Spinal cord (tissue), 10 donors: Measurements from ENCODE around the gene FDXR. TPM values are rescaled to one million over a fixed set of nuclear protein-coding genes. Genes with fewer than 3 reads are reported as not detected.
A peak's percentile ranks its signal among the peaks of the same experiment; 100 is the strongest.

Experiments
- DNase-seq, 6 donors: peaks; one replicate each; pipeline versions ENCODE4 v3.0.0 to v3.0.0-alpha.2; 2013 to 2015; ENCODE audit warnings: low spot score in 6 of 6, low read depth in 4 of 6
- H3K27ac ChIP-seq: one replicate; pipeline ENCODE4 v1.5.1; 2013; ENCODE audit warnings: low read depth, low read length, control low read depth
- H3K27me3 ChIP-seq: one replicate; pipeline ENCODE4 v1.6.1; 2013; ENCODE audit warnings: low read length; ENCODE audit not compliant: control insufficient read depth, insufficient read depth
- H3K36me3 ChIP-seq: one replicate; pipeline ENCODE4 v1.6.1; 2013; ENCODE audit warnings: low read length; ENCODE audit not compliant: control insufficient read depth, insufficient read depth
- H3K4me1 ChIP-seq: one replicate; pipeline ENCODE4 v1.6.1; 2013; ENCODE audit warnings: low read length; ENCODE audit not compliant: control insufficient read depth, insufficient read depth
- H3K4me3 ChIP-seq: one replicate; pipeline ENCODE4 v1.5.1; 2013; ENCODE audit warnings: low read depth, low read length, control low read depth
- H3K9me3 ChIP-seq: one replicate; pipeline ENCODE4 v1.6.1; 2013; ENCODE audit warnings: low read length; ENCODE audit not compliant: control insufficient read depth, insufficient read depth
- WGBS: methylation state at CpG from one replicate; pipeline ENCODE4 v1.1.5; 2013; ENCODE audit warnings: missing lambda C conversion rate; ENCODE audit not compliant: insufficient coverage; 5-methylcytosine and 5-hydroxymethylcytosine counted together
- polyA plus RNA-seq, 2 donors: library from polyadenylated mRNA; unstranded; fragments of 120-200 nt; gene quantifications; one replicate each; pipeline ENCODE4 v1.2.1, GENCODE V29; 2013; ENCODE audit not compliant: insufficient read length in 2 of 2
- total RNA-seq, 2 donors: library from RNA; depleted of rRNA in 1 of 2; stranded (reverse); fragments of 120-200 nt in 1 of 2; fragments of >200 nt in 1 of 2; gene quantifications; one replicate each; pipeline versions ENCODE4 v1.2.3 to v1.2.4, GENCODE V29; 2013 to 2014
- donor health status: healthy.

The FDXR gene
- total and polyA plus RNA-seq, 4 donors = 3.0 to 11.3 (median 8.6) TPM

- Histone ChIP-seq H3K4me1 (peaks cover 42% of the 10 kb centered on the region), H3K9me3 (no peaks in the 10 kb centered on the region), H3K4me3 (no peak overlapping the region), H3K36me3 (peaks cover 64% of the 10 kb centered on the region), H3K27me3 (no peaks in the 10 kb centered on the region), H3K27ac (no peak overlapping the region)
- no peak for DNase-seq
- 93% methylated on average over 19 of the region's 19 CpGs for WGBS
Observed at GRCh38 chr17:74830861-74831260, 41.9 kb downstream of the FDXR start.

GRCh38 chr17:74827800-74828199, 45.0 kb downstream of the FDXR start:
- DNase-seq = peak in 2 of 6 donors; percentile 43 to 49
- Histone ChIP-seq H3K4me3 (no peak overlapping the region), H3K9me3 (no peaks in the 10 kb centered on the region), H3K27ac (no peak overlapping the region), H3K4me1 (peaks cover 60% of the 10 kb centered on the region), H3K27me3 (no peaks in the 10 kb centered on the region), H3K36me3 (peaks cover 72% of the 10 kb centered on the region)
- WGBS = 53% methylated on average over 10 of the region's 11 CpGs

- H3K4me1 ChIP-seq = peaks cover 77% of the 10 kb centered on the region
- H3K4me3 ChIP-seq = no peak overlapping the region
- DNase-seq = peak in 2 of 6 donors; percentile 76 to 81
- peaks cover 66% of the 10 kb centered on the region for H3K36me3 ChIP-seq
- H3K9me3 ChIP-seq = no peaks in the 10 kb centered on the region
- 62% methylated on average over 2 of the region's 9 CpGs for WGBS
- H3K27me3 ChIP-seq = no peaks in the 10 kb centered on the region
- H3K27ac ChIP-seq = peak overlapping the region; percentile 37
Observed at GRCh38 chr17:74825952-74826719, 46.7 kb downstream of the FDXR start.

- peaks cover 67% of the 10 kb centered on the region for H3K36me3 ChIP-seq
- H3K4me1 ChIP-seq = peaks cover 83% of the 10 kb centered on the region
- no peaks in the 10 kb centered on the region for H3K27me3 ChIP-seq
- 46% methylated on average over 10 of the region's 11 CpGs for WGBS
- no peak overlapping the region for H3K4me3 ChIP-seq
- DNase-seq = peak in 2 of 6 donors; percentile 48 to 83
- H3K27ac ChIP-seq = no peak overlapping the region
- H3K9me3 ChIP-seq = no peaks in the 10 kb centered on the region
Observed at GRCh38 chr17:74824961-74825627, 47.7 kb downstream of the FDXR start.

GRCh38 chr17:74822939-74823367, 49.8 kb downstream of the FDXR start:
- WGBS = 23% methylated on average over 8 of the region's 12 CpGs
- Histone ChIP-seq H3K27me3 (no peaks in the 10 kb centered on the region), H3K36me3 (peaks cover 71% of the 10 kb centered on the region), H3K9me3 (no peaks in the 10 kb centered on the region), H3K4me3 (no peak overlapping the region), H3K27ac (peak overlapping the region; percentile 82), H3K4me1 (peaks cover 98% of the 10 kb centered on the region)
- DNase-seq = peak in 2 of 6 donors; percentile 78 to 89

- H3K4me3 ChIP-seq = no peak overlapping the region
- 14% methylated on average over 11 of the region's 15 CpGs for WGBS
- H3K27me3 ChIP-seq = no peaks in the 10 kb centered on the region
- H3K4me1 ChIP-seq = peaks cover 94% of the 10 kb centered on the region
- H3K36me3 ChIP-seq = peaks cover 70% of the 10 kb centered on the region
- no peak for DNase-seq
- no peaks in the 10 kb centered on the region for H3K9me3 ChIP-seq
- peak overlapping the region; percentile 82 for H3K27ac ChIP-seq
Observed at GRCh38 chr17:74822335-74822938, 50.4 kb downstream of the FDXR start.

GRCh38 chr17:74821655-74822334, 51.0 kb downstream of the FDXR start:
- DNase-seq = peak in 1 of 6 donors; percentile 57
- peaks cover 67% of the 10 kb centered on the region for H3K36me3 ChIP-seq
- WGBS = 28% methylated on average over 7 of the region's 13 CpGs
- H3K4me3 ChIP-seq = no peak overlapping the region
- peak overlapping the region; percentile 82 for H3K27ac ChIP-seq
- H3K27me3 ChIP-seq = no peaks in the 10 kb centered on the region
- peaks cover 88% of the 10 kb centered on the region for H3K4me1 ChIP-seq
- H3K9me3 ChIP-seq = no peaks in the 10 kb centered on the region

- Histone ChIP-seq H3K4me3 (no peak overlapping the region), H3K27me3 (no peaks in the 10 kb centered on the region), H3K9me3 (no peaks in the 10 kb centered on the region), H3K27ac (no peak overlapping the region), H3K36me3 (peaks cover 54% of the 10 kb centered on the region), H3K4me1 (peaks cover 69% of the 10 kb centered on the region)
- 75% methylated on average over 9 of the region's 16 CpGs for WGBS
- DNase-seq = no peak
Observed at GRCh38 chr17:74819801-74820436, 52.9 kb downstream of the FDXR start.
